K562 (cell line): ENCODE results near the gene ZNF232. TPM values are rescaled to one million over a fixed set of nuclear protein-coding genes. Genes with fewer than 3 reads are reported as not detected.

ENCODE experiments used
- ATF1 ChIP-seq, 2 experiments: fragments of 450-650 bp in 1 of 2; IDR thresholded peaks; 2 replicates each; pipeline ENCODE4 v1.6.1; 2016; ENCODE audit warnings: missing compliant biosample characterization in 1 of 2, missing genetic modification characterization in 1 of 2
- BDP1 ChIP-seq: IDR thresholded peaks from 3 replicates; pipeline ENCODE4 v1.6.1; 2011; ENCODE audit not compliant: insufficient read length, insufficient read depth
- CBFA2T3 ChIP-seq: fragments of 450-650 bp; IDR thresholded peaks from 2 replicates; pipeline ENCODE4 v1.6.1; 2017
- DACH1 ChIP-seq: fragments of 450-650 bp; IDR thresholded peaks from 2 replicates; pipeline ENCODE4 v1.6.1; 2018; ENCODE audit not compliant: partially characterized antibody
- ERF ChIP-seq: fragments of 450-650 bp; formaldehyde crosslinking; IDR thresholded peaks from 2 replicates; pipeline ENCODE4 v1.4.0; 2020; ENCODE audit warnings: mild to moderate bottlenecking, mixed read lengths
- ESRRB ChIP-seq: fragments of 250-450 bp; sonication (Bioruptor Pico); IDR thresholded peaks from 2 replicates; pipeline ENCODE4 v1.5.0; 2020; ENCODE audit warnings: mild to moderate bottlenecking, moderate library complexity, borderline replicate concordance
- FOXJ2 ChIP-seq: fragments of 200-800 bp; sonication (Bioruptor generic); IDR thresholded peaks from 2 replicates; pipeline ENCODE4 v1.6.1; 2016; ENCODE audit warnings: missing genetic modification characterization, missing compliant biosample characterization
- HDAC1 ChIP-seq, 2 experiments: fragments of 450-650 bp; IDR thresholded peaks; 2 replicates each; pipeline ENCODE4 v1.6.1; 2016 to 2017; ENCODE audit warnings: inconsistent platforms in 1 of 2, mild to moderate bottlenecking in 1 of 2, moderate library complexity in 1 of 2
- NCOA1 ChIP-seq: fragments of 450-650 bp; IDR thresholded peaks from 2 replicates; pipeline ENCODE4 v1.6.1; 2016; ENCODE audit warnings: low read depth
- RBFOX2 ChIP-seq: fragments of 200-400 bp; formaldehyde crosslinking; IDR thresholded peaks from 2 replicates; pipeline ENCODE4 v1.6.1; 2017; ENCODE audit warnings: low read depth, mild to moderate bottlenecking, low read length, moderate library complexity
- RNF2 ChIP-seq: sonication (generic); IDR thresholded peaks from 2 replicates; pipeline ENCODE4 v1.6.1; 2016
- ZBTB17 ChIP-seq: fragments of 450-650 bp; formaldehyde crosslinking; IDR thresholded peaks from 2 replicates; pipeline ENCODE4 v1.4.0; 2020; ENCODE audit warnings: mild to moderate bottlenecking
- ZNF24 ChIP-seq: fragments of 450-650 bp; IDR thresholded peaks from 2 replicates; pipeline ENCODE4 v1.6.1; 2016
- ZNF311 ChIP-seq: fragments of 250-450 bp; sonication (Bioruptor Pico); IDR thresholded peaks from 2 replicates; pipeline ENCODE4 v1.4.0; 2020; ENCODE audit warnings: mild to moderate bottlenecking, moderate library complexity
- ZNF431 ChIP-seq: sonication (generic); formaldehyde crosslinking; IDR thresholded peaks from 2 replicates; pipeline ENCODE4 v1.8.0; 2022; ENCODE audit warnings: mild to moderate bottlenecking, missing genetic modification reagents
- polyA plus RNA-seq, 8 experiments: library from polyadenylated mRNA; depleted of rRNA in 4 of 8; stranded (reverse) in 5 of 8; unstranded in 3 of 8; fragments of >200 nt; fragmentation: Nextera tagmentation in 2 of 8; fragmentation: Illumina TruSeq in 1 of 8; extraction: Ambion mirVana in 2 of 8; extraction: Trizol in 1 of 8; gene quantifications; 2 replicates each; pipeline versions ENCODE4 v1.2.1 to v1.2.3, GENCODE V29; 2011 to 2014; ENCODE audit warnings: inconsistent platforms in 1 of 8, missing spikeins in 1 of 8
- total RNA-seq, 7 experiments: library from RNA; depleted of rRNA in 6 of 7; stranded (reverse); fragments of >200 nt in 6 of 7; fragmentation: Illumina TruSeq in 2 of 7; extraction: Trizol in 2 of 7; gene quantifications; 2 replicates each; pipeline versions ENCODE4 v1.2.1 to v1.2.3, GENCODE V29; 2011 to 2021; ENCODE audit warnings: low replicate concordance in 1 of 7
- TF ChIP-seq, protein P1 (sequence below): fragments of 200-600 bp; sonication (generic); IDR thresholded peaks from one replicate; pipeline ENCODE4 v1.6.1; 2012; ENCODE audit warnings: mild to moderate bottlenecking, low read depth, low read length, inconsistent platforms
- TF ChIP-seq, protein P2 (sequence below): fragments of 250-450 bp; sonication (Bioruptor Pico); IDR thresholded peaks from 2 replicates; pipeline ENCODE4 v1.9.0; 2021; ENCODE audit warnings: mild to moderate bottlenecking
- TF ChIP-seq, protein P3 (sequence below): sonication (generic); formaldehyde crosslinking; IDR thresholded peaks from 2 replicates; pipeline ENCODE4 v1.5.0; 2020; ENCODE audit warnings: missing genetic modification reagents

Gene ZNF232
- total and polyA plus RNA-seq, 9 of the 15 experiments (the other 6 are each of a cell fraction or from before 2014, with no cell fraction given), result 10.6 to 26.0 (median 13.0) TPM

DNA sequence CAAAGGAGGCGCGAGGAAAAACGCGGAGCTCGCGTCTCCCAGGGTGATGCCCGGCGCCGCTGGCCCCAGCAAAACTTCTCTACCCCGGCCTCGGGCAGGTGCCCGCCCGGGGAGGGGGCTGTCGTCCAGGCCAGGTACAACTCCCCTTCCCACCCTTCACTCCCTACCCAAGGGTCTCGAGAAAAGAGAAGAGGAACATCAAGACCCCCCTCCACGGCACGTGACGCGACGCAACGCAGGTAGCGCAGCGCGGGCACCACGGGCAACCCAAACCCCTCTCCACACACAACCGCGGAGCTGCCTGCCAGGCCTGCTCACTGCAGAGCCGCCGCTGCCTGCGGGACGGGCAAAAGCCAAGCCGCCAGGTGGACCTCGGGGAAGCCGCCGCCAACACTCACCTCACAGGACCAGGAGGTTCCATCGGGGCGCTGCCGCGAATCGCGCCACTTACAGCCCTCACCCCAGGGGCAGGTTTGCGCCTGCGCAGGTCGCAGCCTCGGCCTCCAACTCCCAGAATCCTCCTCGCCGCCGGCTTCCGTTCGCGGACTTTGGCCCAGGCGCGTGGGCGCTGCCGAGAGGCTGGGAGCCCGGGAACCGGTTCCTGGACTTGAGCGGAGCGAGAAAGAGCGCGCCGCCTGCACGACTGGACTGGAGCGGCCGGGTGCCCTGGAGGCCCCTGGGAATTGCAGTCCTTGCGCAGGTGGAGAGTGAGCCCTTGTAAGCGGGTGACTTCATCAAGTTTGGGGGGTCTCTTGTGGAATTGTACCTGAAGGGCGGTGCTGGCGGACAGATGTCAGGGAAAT is at the start of gene ZNF232 (continued):
- TF ChIP-seq, protein P1, sequence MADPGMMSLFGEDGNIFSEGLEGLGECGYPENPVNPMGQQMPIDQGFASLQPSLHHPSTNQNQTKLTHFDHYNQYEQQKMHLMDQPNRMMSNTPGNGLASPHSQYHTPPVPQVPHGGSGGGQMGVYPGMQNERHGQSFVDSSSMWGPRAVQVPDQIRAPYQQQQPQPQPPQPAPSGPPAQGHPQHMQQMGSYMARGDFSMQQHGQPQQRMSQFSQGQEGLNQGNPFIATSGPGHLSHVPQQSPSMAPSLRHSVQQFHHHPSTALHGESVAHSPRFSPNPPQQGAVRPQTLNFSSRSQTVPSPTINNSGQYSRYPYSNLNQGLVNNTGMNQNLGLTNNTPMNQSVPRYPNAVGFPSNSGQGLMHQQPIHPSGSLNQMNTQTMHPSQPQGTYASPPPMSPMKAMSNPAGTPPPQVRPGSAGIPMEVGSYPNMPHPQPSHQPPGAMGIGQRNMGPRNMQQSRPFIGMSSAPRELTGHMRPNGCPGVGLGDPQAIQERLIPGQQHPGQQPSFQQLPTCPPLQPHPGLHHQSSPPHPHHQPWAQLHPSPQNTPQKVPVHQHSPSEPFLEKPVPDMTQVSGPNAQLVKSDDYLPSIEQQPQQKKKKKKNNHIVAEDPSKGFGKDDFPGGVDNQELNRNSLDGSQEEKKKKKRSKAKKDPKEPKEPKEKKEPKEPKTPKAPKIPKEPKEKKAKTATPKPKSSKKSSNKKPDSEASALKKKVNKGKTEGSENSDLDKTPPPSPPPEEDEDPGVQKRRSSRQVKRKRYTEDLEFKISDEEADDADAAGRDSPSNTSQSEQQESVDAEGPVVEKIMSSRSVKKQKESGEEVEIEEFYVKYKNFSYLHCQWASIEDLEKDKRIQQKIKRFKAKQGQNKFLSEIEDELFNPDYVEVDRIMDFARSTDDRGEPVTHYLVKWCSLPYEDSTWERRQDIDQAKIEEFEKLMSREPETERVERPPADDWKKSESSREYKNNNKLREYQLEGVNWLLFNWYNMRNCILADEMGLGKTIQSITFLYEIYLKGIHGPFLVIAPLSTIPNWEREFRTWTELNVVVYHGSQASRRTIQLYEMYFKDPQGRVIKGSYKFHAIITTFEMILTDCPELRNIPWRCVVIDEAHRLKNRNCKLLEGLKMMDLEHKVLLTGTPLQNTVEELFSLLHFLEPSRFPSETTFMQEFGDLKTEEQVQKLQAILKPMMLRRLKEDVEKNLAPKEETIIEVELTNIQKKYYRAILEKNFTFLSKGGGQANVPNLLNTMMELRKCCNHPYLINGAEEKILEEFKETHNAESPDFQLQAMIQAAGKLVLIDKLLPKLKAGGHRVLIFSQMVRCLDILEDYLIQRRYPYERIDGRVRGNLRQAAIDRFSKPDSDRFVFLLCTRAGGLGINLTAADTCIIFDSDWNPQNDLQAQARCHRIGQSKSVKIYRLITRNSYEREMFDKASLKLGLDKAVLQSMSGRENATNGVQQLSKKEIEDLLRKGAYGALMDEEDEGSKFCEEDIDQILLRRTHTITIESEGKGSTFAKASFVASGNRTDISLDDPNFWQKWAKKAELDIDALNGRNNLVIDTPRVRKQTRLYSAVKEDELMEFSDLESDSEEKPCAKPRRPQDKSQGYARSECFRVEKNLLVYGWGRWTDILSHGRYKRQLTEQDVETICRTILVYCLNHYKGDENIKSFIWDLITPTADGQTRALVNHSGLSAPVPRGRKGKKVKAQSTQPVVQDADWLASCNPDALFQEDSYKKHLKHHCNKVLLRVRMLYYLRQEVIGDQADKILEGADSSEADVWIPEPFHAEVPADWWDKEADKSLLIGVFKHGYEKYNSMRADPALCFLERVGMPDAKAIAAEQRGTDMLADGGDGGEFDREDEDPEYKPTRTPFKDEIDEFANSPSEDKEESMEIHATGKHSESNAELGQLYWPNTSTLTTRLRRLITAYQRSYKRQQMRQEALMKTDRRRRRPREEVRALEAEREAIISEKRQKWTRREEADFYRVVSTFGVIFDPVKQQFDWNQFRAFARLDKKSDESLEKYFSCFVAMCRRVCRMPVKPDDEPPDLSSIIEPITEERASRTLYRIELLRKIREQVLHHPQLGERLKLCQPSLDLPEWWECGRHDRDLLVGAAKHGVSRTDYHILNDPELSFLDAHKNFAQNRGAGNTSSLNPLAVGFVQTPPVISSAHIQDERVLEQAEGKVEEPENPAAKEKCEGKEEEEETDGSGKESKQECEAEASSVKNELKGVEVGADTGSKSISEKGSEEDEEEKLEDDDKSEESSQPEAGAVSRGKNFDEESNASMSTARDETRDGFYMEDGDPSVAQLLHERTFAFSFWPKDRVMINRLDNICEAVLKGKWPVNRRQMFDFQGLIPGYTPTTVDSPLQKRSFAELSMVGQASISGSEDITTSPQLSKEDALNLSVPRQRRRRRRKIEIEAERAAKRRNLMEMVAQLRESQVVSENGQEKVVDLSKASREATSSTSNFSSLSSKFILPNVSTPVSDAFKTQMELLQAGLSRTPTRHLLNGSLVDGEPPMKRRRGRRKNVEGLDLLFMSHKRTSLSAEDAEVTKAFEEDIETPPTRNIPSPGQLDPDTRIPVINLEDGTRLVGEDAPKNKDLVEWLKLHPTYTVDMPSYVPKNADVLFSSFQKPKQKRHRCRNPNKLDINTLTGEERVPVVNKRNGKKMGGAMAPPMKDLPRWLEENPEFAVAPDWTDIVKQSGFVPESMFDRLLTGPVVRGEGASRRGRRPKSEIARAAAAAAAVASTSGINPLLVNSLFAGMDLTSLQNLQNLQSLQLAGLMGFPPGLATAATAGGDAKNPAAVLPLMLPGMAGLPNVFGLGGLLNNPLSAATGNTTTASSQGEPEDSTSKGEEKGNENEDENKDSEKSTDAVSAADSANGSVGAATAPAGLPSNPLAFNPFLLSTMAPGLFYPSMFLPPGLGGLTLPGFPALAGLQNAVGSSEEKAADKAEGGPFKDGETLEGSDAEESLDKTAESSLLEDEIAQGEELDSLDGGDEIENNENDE, result no peak
- TF ChIP-seq HDAC1 (IDR thresholded peaks at IDR 0.05) (no peak; a peak in 1 of 4 replicates), ERF (CRISPR knock-in tag) (no peak), ESRRB (CRISPR knock-in tag) (no peak), CBFA2T3 (no peak), ZBTB17 (CRISPR knock-in tag) (peak; percentile 85; the same call in 1 of the 2 replicates), RBFOX2 (peak; percentile 94), BDP1 (no peak), ATF1 (CRISPR knock-in tag; IDR thresholded peaks at IDR 0.05) (no peak), ATF1 (tag; IDR thresholded peaks at IDR 0.05) (peak; percentile 55), ZNF431 (CRISPR knock-in tag) (no peak), DACH1 (no peak), NCOA1 (no peak), RNF2 (no peak; the same call in 1 of the 2 replicates), FOXJ2 (tag) (0 out of 2 replicates have a peak, but pooled peaks have one; percentile 44), ZNF24 (no peak), ZNF311 (CRISPR knock-in tag) (no peak)
- TF ChIP-seq, protein P2, sequence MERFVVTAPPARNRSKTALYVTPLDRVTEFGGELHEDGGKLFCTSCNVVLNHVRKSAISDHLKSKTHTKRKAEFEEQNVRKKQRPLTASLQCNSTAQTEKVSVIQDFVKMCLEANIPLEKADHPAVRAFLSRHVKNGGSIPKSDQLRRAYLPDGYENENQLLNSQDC (CRISPR knock-in tag), result no peak
- TF ChIP-seq, protein P3, sequence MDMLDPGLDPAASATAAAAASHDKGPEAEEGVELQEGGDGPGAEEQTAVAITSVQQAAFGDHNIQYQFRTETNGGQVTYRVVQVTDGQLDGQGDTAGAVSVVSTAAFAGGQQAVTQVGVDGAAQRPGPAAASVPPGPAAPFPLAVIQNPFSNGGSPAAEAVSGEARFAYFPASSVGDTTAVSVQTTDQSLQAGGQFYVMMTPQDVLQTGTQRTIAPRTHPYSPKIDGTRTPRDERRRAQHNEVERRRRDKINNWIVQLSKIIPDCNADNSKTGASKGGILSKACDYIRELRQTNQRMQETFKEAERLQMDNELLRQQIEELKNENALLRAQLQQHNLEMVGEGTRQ (CRISPR knock-in tag), result peak; percentile 69
